HS-27A (cell line): ENCODE measurements around the gene LRIG1.

Experiments
- DNase-seq: peaks from one replicate; pipeline ENCODE4 v3.0.0-alpha.2; 2012; ENCODE audit warnings: low read depth, missing footprints

The LRIG1 gene

DNA sequence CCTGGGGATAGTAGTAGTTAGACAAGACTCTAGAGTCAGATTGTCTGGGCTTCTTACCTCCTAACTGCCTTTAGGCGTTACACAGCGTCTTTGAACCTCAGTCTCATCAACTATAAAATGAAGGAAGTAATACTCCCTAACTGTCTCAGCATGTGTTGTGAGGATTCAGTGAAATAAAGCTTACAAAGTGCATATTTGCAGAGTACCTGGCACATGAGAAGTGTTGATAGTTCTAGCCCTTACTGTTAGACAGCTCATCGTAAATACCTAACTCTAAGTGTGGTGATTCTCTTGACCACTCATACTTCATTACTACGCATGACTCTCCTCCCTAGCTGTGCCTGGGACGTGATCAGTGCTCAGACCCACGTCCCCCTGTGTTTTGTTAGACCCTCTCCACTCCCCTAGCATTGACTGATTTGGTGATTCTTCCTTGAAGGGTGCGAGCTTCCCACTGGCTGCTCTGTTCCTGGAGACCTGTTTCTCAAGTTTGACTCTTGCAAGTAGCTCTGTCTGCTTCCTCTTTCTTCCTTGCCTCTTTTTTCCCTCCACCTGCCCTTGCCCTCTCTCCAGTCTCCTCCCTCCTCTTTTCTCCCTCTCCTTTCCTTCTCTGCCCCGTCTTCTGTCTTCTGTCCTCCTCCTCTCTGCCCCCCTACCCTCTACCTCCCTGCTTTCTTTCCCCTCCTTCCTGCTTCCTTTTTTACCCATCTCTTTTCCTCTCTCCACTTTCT lies 155.8 kb downstream of the LRIG1 start:
- DNase-seq, result no peak

DNA sequence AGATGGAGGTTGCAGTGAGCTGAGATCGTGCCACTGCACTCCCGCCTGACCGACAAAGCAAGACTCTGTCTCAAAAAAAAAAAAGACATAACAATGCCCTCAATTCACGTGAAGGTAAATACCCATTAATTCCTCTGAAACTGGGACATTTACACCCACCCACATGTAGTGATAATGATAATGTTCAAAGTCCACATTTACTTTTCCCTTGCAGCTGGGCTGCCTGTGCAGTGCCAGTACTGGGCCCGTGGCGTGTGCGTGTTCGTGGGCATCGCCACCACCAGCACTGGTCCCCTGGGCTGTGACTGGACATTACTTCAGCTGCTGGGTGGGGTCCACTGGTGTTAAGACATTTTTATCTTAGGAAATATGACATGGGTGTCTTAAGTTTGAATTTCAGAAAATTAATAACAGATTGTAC lies 156.4 kb downstream of the LRIG1 start:
- no peak for DNase-seq

DNA sequence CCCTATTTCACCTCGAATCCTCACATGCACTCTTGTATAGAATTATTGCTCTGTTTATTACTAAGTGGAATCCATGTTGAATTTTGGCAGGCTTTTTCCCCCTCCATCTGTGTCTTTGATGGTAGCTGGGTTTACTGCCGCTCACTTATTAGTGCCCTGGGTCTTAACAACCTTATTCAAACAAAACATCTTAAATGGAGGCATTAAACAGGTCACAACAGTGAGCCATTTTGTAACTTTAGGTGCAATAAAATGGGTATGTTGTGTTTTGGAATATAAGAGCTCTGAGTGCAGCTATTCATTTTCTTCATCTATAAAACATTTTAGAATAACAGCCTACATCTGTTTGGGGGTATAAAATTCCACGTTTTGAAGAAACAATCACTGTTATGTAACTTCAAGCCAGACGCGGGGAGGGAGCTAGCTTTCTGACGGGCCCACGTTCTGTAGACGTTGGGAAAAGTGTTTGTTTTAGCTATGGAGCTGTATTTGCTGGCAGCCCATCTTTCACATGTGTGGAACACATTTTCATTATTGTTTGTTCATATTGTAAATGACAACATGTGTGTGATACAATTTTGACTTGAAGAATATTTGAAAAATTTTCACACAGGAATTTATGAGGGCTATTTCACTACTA lies 158.0 kb downstream of the LRIG1 start:
- no peak for DNase-seq

DNA sequence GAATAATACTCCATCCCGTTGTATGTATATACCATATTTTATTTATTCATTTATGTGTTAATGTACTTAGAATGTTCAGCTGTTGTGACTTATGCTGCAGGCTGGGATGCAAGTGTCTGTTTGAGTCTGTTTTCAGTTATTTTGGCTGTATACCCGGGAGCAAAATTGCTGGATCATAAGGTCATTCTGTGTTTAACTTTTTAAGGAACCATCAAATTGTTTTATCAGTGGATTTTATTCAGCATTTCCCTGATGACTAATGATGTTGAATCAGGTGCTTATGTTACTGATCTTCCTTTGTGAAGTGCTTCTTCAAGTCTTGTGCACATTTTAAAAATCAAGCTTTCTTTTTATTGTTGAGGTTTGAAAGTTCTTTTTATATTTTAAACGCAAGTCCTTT lies 161.9 kb downstream of the LRIG1 start:
- no peak for DNase-seq

DNA sequence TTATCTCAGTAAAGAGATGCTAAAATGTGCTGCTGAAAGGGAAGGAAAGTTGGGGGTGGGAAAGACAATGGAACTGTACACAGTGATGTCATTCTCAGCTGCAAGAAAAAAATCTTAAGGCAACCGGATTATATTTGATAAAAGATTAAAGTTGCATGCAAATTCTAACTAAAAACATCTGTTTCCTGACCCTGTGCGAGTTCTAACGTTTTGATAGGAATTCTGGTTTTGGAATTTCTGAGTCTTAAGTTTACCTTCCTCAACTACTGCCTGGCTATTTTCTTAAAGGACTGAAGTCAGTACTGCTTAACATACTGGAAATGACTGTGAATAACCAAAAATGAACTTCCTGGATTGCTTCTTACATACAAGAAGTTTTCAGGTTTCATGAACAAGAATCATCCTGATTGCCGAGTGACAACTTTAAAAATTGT lies 164.5 kb downstream of the LRIG1 start:
- no peak for DNase-seq

DNA sequence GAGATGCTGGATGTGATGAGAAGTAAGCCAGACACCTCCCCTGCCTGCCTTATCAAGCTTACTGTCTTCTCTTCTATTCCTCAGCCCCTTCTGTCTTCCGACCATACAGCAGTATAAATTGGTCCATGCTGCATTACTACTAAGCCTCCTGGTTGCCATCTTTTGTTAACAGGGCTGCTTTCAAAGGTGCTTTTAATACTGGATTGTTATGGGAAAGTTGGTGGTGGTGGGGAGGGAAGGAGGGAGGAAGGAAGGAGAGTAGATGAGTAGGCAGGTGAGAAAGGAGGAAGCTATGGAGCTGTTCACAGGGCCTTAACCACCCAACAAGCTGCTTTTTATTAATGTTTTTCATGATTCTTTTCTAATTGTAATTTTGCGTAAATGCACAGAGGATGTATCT lies 165.2 kb downstream of the LRIG1 start:
- no peak for DNase-seq
